GM19240 (cell line): ENCODE results near the gene CD4.
A peak's percentile ranks its signal among the peaks of the same experiment; 100 is the strongest.
"Not testable (repeated sequence)": the region's sequence is repeated elsewhere in the genome, so short reads cannot be mapped to it uniquely, and the experiment has no call there.

Source experiments
- DNase-seq: peaks from one replicate; pipeline ENCODE4 v3.0.0; 2011; ENCODE audit warnings: low spot score; ENCODE audit not compliant: insufficient read length

Gene CD4

GRCh38 chr12:6866920-6867412 lies 77.6 kb downstream of the CD4 start:
- DNase-seq = no peak

DNA sequence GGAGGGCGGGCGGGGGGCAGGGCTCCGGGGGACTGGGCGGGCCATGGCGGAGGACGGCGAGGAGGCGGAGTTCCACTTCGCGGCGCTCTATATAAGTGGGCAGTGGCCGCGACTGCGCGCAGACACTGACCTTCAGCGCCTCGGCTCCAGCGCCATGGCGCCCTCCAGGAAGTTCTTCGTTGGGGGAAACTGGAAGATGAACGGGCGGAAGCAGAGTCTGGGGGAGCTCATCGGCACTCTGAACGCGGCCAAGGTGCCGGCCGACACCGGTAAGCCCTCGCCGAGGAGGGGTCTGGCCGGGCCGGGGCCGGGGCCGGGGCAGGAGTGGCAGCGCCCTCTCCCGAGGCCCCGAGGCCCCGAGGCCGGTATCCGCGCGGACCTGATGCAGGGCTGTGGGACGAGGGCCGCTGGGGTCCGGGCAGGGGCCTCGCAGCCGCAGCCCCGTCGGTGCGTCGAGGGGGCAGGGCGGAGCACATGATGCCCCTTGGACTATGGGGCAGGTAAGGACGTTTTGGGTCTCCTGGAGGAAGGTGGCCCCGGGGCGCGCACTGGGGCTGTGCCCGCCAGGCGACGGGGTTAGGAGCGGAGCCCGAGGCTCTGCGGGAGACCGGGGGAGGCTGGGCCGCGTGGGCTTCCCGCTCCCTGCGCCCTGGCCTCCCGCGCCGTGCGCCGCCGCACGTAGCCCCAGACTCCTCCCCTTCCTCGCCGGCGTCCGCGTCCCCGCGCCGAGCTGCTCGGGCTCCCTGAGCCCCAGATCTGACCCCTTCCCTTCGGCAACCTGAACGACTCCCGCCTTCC lies 78.3 kb downstream of the CD4 start, which contains the start of gene TPI1:
TSS of gene TPI1 (plus strand) at position 119 of the 798 bp plus-strand sequence. CDS start at position 155, 36 bp downstream.
- peak; percentile 76 for DNase-seq

DNA sequence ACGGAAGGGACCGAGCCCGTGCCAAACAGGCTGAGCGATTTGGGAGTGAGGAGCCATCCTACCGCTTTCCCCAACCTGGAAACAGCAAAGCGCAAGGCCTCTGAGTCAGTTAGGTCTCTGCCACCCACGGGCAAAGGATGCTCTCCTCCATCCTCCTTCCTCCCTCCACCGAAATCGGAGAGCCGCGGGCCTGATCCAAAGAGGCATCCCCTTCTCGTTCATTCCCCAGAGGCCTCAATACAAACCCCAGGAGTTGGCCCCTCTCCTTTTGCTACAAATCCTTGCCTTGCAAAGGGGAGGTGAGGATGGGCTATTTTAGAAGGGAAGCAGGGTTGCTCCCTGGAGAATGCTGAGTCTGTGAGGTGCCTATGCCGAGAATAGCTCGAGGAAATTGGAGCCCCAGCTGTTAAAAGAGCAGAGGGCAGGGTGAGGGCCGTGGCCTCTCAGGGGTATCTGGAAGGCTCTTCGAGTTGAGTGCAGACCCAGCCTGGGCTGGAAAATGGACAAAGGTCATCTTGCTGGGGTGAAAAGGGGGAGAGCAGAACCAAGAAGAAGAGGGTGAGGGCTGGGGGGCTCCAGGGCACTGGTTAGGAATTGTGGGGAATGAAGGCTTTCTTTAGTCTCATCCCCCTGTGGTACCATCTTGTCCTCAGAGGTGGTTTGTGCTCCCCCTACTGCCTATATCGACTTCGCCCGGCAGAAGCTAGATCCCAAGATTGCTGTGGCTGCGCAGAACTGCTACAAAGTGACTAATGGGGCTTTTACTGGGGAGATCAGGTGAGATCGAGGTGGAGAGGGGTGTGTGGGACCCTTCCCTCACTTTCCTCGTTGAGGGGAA lies 79.1 kb downstream of the CD4 start:
- DNase-seq = no peak

GRCh38 chr12:6869049-6870021 lies 80.0 kb downstream of the CD4 start:
- peak; percentile 67 for DNase-seq

DNA sequence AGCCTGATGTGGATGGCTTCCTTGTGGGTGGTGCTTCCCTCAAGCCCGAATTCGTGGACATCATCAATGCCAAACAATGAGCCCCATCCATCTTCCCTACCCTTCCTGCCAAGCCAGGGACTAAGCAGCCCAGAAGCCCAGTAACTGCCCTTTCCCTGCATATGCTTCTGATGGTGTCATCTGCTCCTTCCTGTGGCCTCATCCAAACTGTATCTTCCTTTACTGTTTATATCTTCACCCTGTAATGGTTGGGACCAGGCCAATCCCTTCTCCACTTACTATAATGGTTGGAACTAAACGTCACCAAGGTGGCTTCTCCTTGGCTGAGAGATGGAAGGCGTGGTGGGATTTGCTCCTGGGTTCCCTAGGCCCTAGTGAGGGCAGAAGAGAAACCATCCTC lies 81.0 kb downstream of the CD4 start:
- DNase-seq = not testable (repeated sequence)
